HepG2 (cell line): ENCODE data around the gene PADI2. TPM values are rescaled to one million over a fixed set of nuclear protein-coding genes. Genes with fewer than 3 reads are reported as not detected.
A peak's percentile ranks its signal among the peaks of the same experiment; 100 is the strongest.

Experiments used
- ATAC-seq: fragments of 200-7000 bp; cut with Tn5 transposase; 3 replicates; pipeline ENCODE4 v1.9.1; 2020; ENCODE audit warnings: mild to moderate bottlenecking, moderate library complexity
- BruUV-seq: library from RNA; stranded (reverse); fragments of 400-500 nt; replicated peaks from 2 replicates; lab custom pipeline; 2021; lab: Mats Ljungman, UMichigan
- CTCF ChIA-PET: fragments of 300-600 bp; formaldehyde crosslinking; extraction: SDS; loops from one replicate; lab custom pipeline; 2021; ENCODE audit warnings: low total read pairs, inconsistent platforms, low intra/inter-chr PET ratio; lab: Yijun Ruan, JAX
- POLR2A ChIA-PET: fragments of 350-600 bp; sonication (Branson Sonifier 250); formaldehyde crosslinking; loops from one replicate; lab custom pipeline; 2020; ENCODE audit warnings: antibody characterized with exemption, inconsistent platforms; lab: Yijun Ruan, JAX
- DNase-seq: peaks from one replicate; pipeline ENCODE4 v3.0.0-alpha.2; 2015; ENCODE audit warnings: low spot score
- FAIRE-seq: peaks from 3 replicates; lab custom pipeline; 2011; peaks lifted over from hg19 to GRCh38; lab: Jason Lieb, UNC
- H2AFZ ChIP-seq: one replicate; pipeline ENCODE4 v1.6.1; 2011; ENCODE audit warnings: low read length, inconsistent platforms
- H3K27ac ChIP-seq: fragments of 300-600 bp; 3 replicates; pipeline ENCODE4 v1.8.0; 2011; ENCODE audit warnings: mixed run types, mild to moderate bottlenecking, mixed read lengths, low read length, inconsistent platforms; ENCODE audit not compliant: insufficient read depth; ENCODE audit errors: extremely low read length
- H3K27me3 ChIP-seq, 2 experiments: fragments of 200-600 bp in 1 of 2; 2 replicates in 1 of 2; 3 replicates in 1 of 2; pipeline versions ENCODE4 v1.6.0 to v1.8.0; 2011; ENCODE audit warnings: low read length in 2 of 2, mild to moderate bottlenecking in 2 of 2, moderate library complexity in 2 of 2, inconsistent platforms in 1 of 2; ENCODE audit not compliant: insufficient read depth in 2 of 2, control insufficient read depth in 1 of 2
- H3K36me3 ChIP-seq, 2 experiments: fragments of 200-600 bp in 1 of 2; replicated peaks in 1 of 2; 2 replicates in 1 of 2; 3 replicates in 1 of 2; pipeline versions ENCODE4 v1.5.1 to v1.8.0; 2011; ENCODE audit warnings: low read length in 2 of 2, inconsistent platforms in 1 of 2; ENCODE audit not compliant: insufficient read depth in 2 of 2, control insufficient read depth in 1 of 2
- H3K4me1 ChIP-seq: 2 replicates; pipeline ENCODE4 v1.5.1; 2012; ENCODE audit warnings: low read length, inconsistent platforms; ENCODE audit not compliant: insufficient read depth
- H3K4me2 ChIP-seq: 2 replicates; pipeline ENCODE4 v1.6.0; 2011; ENCODE audit warnings: low read depth, low read length, inconsistent platforms
- H3K4me3 ChIP-seq, 3 experiments: fragments of 200-600 bp in 1 of 3; sonication (generic), shearing (Covaris generic) in 1 of 3; replicated peaks in 1 of 3; 2 replicates each; pipeline ENCODE4 v1.5.1; 2011 to 2016; ENCODE audit warnings: low read length in 3 of 3, inconsistent platforms in 2 of 3, low read depth in 2 of 3, mild to moderate bottlenecking in 2 of 3, control low read depth in 1 of 3, mixed read lengths in 1 of 3; ENCODE audit not compliant: insufficient read depth in 1 of 3
- H3K79me2 ChIP-seq: one replicate; pipeline ENCODE4 v1.6.1; 2011; ENCODE audit warnings: low read length, inconsistent platforms; ENCODE audit not compliant: insufficient read depth
- H3K9ac ChIP-seq: 2 replicates; pipeline ENCODE4 v1.6.0; 2011; ENCODE audit warnings: mild to moderate bottlenecking, low read depth, low read length, inconsistent platforms; ENCODE audit not compliant: insufficient read depth
- H3K9me3 ChIP-seq: 2 replicates; pipeline ENCODE4 v1.5.1; 2012; ENCODE audit warnings: mild to moderate bottlenecking, low read length
- H4K20me1 ChIP-seq: 2 replicates; pipeline ENCODE4 v1.6.0; 2011; ENCODE audit warnings: inconsistent platforms, mild to moderate bottlenecking, low read length, moderate library complexity; ENCODE audit not compliant: insufficient read depth
- BHLHE40 ChIP-seq: IDR thresholded peaks from 2 replicates; pipeline ENCODE4 v1.6.1; 2011; ENCODE audit warnings: low read length, improper control_type of control experiment
- DZIP1 ChIP-seq: sonication (generic); formaldehyde crosslinking; IDR thresholded peaks from 2 replicates; pipeline ENCODE4 v1.5.0; 2020; ENCODE audit warnings: mild to moderate bottlenecking, missing genetic modification reagents
- JUN ChIP-seq: sonication (generic); formaldehyde crosslinking; IDR thresholded peaks from 2 replicates; pipeline ENCODE4 v1.4.0; 2020; ENCODE audit warnings: mild to moderate bottlenecking, missing genetic modification reagents
- LCORL ChIP-seq, 2 experiments: fragments of 450-650 bp in 1 of 2; sonication (generic) in 1 of 2; formaldehyde crosslinking in 1 of 2; IDR thresholded peaks; 2 replicates each; pipeline versions ENCODE4 v1.5.0 to v1.6.1; 2017 to 2020; ENCODE audit warnings: antibody characterized with exemption in 1 of 2, missing genetic modification reagents in 1 of 2
- MAFF ChIP-seq: IDR thresholded peaks from 2 replicates; pipeline ENCODE4 v1.6.1; 2011; ENCODE audit warnings: low read depth, low read length, improper control_type of control experiment
- SAFB2 ChIP-seq: sonication (generic); formaldehyde crosslinking; IDR thresholded peaks from 2 replicates; pipeline ENCODE4 v1.5.1; 2020; ENCODE audit warnings: missing genetic modification reagents, low read depth, mild to moderate bottlenecking, borderline replicate concordance
- ZBTB37 ChIP-seq: sonication (generic); formaldehyde crosslinking; IDR thresholded peaks from 2 replicates; pipeline ENCODE4 v1.4.0; 2020; ENCODE audit warnings: mild to moderate bottlenecking, missing genetic modification reagents
- ZKSCAN8 ChIP-seq: IDR thresholded peaks from 2 replicates; pipeline ENCODE4 v1.6.1; 2016; ENCODE audit warnings: borderline replicate concordance, missing genetic modification reagents, missing compliant biosample characterization
- ZNF10 ChIP-seq: sonication (generic); formaldehyde crosslinking; IDR thresholded peaks from 2 replicates; pipeline ENCODE4 v1.4.0; 2020; ENCODE audit warnings: mild to moderate bottlenecking, low read depth, missing genetic modification reagents, borderline replicate concordance
- ZNF362 ChIP-seq: sonication (generic); formaldehyde crosslinking; IDR thresholded peaks from 2 replicates; pipeline ENCODE4 v1.4.0; 2020; ENCODE audit warnings: missing genetic modification reagents, mild to moderate bottlenecking, borderline replicate concordance
- ZNF768 ChIP-seq: sonication (generic); formaldehyde crosslinking; IDR thresholded peaks from 2 replicates; pipeline ENCODE4 v1.4.0; 2020; ENCODE audit warnings: missing genetic modification reagents
- ZSCAN5A ChIP-seq: sonication (generic); formaldehyde crosslinking; IDR thresholded peaks from 2 replicates; pipeline ENCODE4 v1.8.0; 2022; ENCODE audit warnings: mild to moderate bottlenecking, missing genetic modification reagents, borderline replicate concordance
- WGBS: methylation state at CpG from one replicate; pipeline ENCODE4 v1.1.6; 2017; ENCODE audit warnings: low lambda C conversion rate; 5-methylcytosine and 5-hydroxymethylcytosine counted together
- in situ Hi-C: cut with HindIII; loops from 2 replicates; pipeline ENCODE4 v1.10.0; 2017; ENCODE audit warnings: low pct_unique_long_range_greater_than_20kb; ENCODE audit not compliant: extremely low pct_ligation_motif_present
- intact Hi-C: fragments of 100-400 bp; cut with micrococcal nuclease; formaldehyde crosslinking; loops from one replicate; pipeline ENCODE4 v1.10.0; 2022; ENCODE audit not compliant: unreplicated experiment
- polyA plus RNA-seq, 8 experiments: library from polyadenylated mRNA; depleted of rRNA in 3 of 8; stranded (reverse) in 7 of 8; unstranded in 1 of 8; fragments of >200 nt; fragmentation: Illumina TruSeq in 4 of 8; extraction: Trizol in 4 of 8; gene quantifications; 2 replicates each; pipeline versions ENCODE4 v1.2.1 to v1.2.3, GENCODE V29; 2011 to 2016; ENCODE audit warnings: low read depth in 4 of 8, missing spikeins in 1 of 8, mixed read lengths in 1 of 8; ENCODE audit not compliant: insufficient read depth in 1 of 8
- total RNA-seq, 5 experiments: library from RNA; depleted of rRNA; stranded (reverse); fragments of >200 nt; fragmentation: Illumina TruSeq; extraction: Trizol; gene quantifications; 2 replicates each; pipeline ENCODE4 v1.2.3, GENCODE V29; 2016; ENCODE audit warnings: low read depth in 1 of 5

The PADI2 gene
- total and polyA plus RNA-seq, 2 of the 13 experiments (the other 11 are each of a cell fraction or from before 2014, with no cell fraction given), result not detected

- no peak overlapping the region for H3K4me3 ChIP-seq
- H3K79me2 ChIP-seq, result no peaks in the 10 kb centered on the region
- no peak overlapping the region for H3K4me2 ChIP-seq
- intact Hi-C loops (no loop called here), in situ Hi-C loops (no loop called here)
- 46% methylated on average over 2 of the region's 2 CpGs for WGBS
- no TSS peak for BruUV-seq
- DNase-seq (no peak), ATAC-seq (no peak), FAIRE-seq (no peak)
- no peak overlapping the region for H2AFZ ChIP-seq
- no peaks in the 10 kb centered on the region for H3K9me3 ChIP-seq
- no peak overlapping the region for H3K9ac ChIP-seq
- no peaks in the 10 kb centered on the region for H4K20me1 ChIP-seq
- H3K4me1 ChIP-seq, result peaks cover 16% of the 10 kb centered on the region
- H3K36me3 ChIP-seq, result no peaks in the 10 kb centered on the region
- no peak overlapping the region for H3K27ac ChIP-seq
- ChIA-PET CTCF (no interaction called here), POLR2A (no interaction called here)
- H3K27me3 ChIP-seq, result peaks cover 0 to 28% of the 10 kb centered on the region in 2 experiments; a peak in 2 of 5 replicates
- TF ChIP-seq LCORL (IDR thresholded peaks at IDR 0.05) (no peak), LCORL (CRISPR knock-in tag; IDR thresholded peaks at IDR 0.05) (no peak), DZIP1 (CRISPR knock-in tag) (no peak), ZNF768 (CRISPR knock-in tag) (peak; percentile 89), JUN (CRISPR knock-in tag) (no peak), MAFF (no peak)
Measured at GRCh38 chr1:17102232-17102631, 17.0 kb downstream of the PADI2 start.

- intact Hi-C loops (no loop called here), in situ Hi-C loops (no loop called here)
- no peak for FAIRE-seq
- H3K9me3 ChIP-seq, result no peaks in the 10 kb centered on the region
- no peak overlapping the region for H3K4me2 ChIP-seq
- H3K4me1 ChIP-seq, result peaks cover 20% of the 10 kb centered on the region
- BruUV-seq, result no TSS peak
- H3K36me3 ChIP-seq, result no peaks in the 10 kb centered on the region
- H3K27ac ChIP-seq, result no peak overlapping the region
- ChIA-PET CTCF (no interaction called here), POLR2A (no interaction called here)
- H3K79me2 ChIP-seq, result no peaks in the 10 kb centered on the region
- H3K27me3 ChIP-seq, result peaks cover 0 to 26% of the 10 kb centered on the region in 2 experiments; a peak in 2 of 5 replicates
- no peaks in the 10 kb centered on the region for H4K20me1 ChIP-seq
- no peak overlapping the region for H3K9ac ChIP-seq
- no peak overlapping the region for H2AFZ ChIP-seq
- H3K4me3 ChIP-seq, result no peak overlapping the region
- 10% methylated on average over 3 of the region's 4 CpGs for WGBS
- no peak for DNase-seq
- no peak for ATAC-seq
- no peak for TF ChIP-seq SAFB2 (CRISPR knock-in tag)
- TF ChIP-seq ZNF362, result no peak
- no peak for TF ChIP-seq ZBTB37 (CRISPR knock-in tag)
- no peak for TF ChIP-seq BHLHE40
- no peak for TF ChIP-seq ZNF10 (CRISPR knock-in tag)
- no peak for TF ChIP-seq ZSCAN5A (CRISPR knock-in tag)
- no peak for TF ChIP-seq ZKSCAN8 (CRISPR knock-in tag)
Measured at GRCh38 chr1:17101261-17101660, 18.0 kb downstream of the PADI2 start.
